ENCODE measurements around the gene TTC16. TPM values are rescaled to one million over a fixed set of nuclear protein-coding genes. Genes with fewer than 3 reads are reported as not detected.

Gene TTC16
- total RNA-seq, 6 donors from 2014 or later, result 0.29 to 9.4 (median 3.1) TPM

DNA sequence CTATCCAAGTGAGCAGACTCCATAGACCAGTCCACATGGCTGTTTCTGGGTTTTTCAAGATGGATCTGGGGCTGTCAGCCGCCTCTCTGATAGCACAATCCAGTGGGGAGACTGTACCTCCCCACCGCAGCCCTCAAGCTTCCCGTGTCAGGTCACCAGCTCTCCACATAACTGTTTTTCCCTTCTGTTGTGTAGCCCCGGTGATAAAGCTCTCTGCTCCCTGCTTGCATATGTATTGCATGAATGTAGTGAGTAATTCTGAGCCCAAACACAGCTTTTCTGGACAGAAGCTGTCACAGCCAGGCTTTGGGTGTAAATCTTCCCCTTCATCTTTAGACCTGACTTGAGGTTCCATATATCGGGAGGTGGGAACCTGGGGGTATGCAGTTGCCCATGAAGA is 32.2 kb upstream of the TTC16 start:
- Histone ChIP-seq H3K9me3 (no peaks in the 10 kb centered on the region), H3K27ac (no peak overlapping the region), H3K27me3 (no peaks in the 10 kb centered on the region), H3K4me3 (no peak overlapping the region), H3K36me3 (peaks cover 17 to 94% (median 70%) of the 10 kb centered on the region in 4 donors), H3K4me1 (no peaks in the 10 kb centered on the region)
- 94 to 99% methylated on average over 5 of the region's 5 CpGs for WGBS, 2 donors
- TF ChIP-seq EP300 (IDR thresholded peaks at IDR 0.05) (no peak), POLR2A (IDR thresholded peaks at IDR 0.05) (no peak), POLR2AphosphoS5 (IDR thresholded peaks at IDR 0.05) (no peak)
- TF ChIP-seq, protein P1, sequence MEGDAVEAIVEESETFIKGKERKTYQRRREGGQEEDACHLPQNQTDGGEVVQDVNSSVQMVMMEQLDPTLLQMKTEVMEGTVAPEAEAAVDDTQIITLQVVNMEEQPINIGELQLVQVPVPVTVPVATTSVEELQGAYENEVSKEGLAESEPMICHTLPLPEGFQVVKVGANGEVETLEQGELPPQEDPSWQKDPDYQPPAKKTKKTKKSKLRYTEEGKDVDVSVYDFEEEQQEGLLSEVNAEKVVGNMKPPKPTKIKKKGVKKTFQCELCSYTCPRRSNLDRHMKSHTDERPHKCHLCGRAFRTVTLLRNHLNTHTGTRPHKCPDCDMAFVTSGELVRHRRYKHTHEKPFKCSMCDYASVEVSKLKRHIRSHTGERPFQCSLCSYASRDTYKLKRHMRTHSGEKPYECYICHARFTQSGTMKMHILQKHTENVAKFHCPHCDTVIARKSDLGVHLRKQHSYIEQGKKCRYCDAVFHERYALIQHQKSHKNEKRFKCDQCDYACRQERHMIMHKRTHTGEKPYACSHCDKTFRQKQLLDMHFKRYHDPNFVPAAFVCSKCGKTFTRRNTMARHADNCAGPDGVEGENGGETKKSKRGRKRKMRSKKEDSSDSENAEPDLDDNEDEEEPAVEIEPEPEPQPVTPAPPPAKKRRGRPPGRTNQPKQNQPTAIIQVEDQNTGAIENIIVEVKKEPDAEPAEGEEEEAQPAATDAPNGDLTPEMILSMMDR (IDR thresholded peaks at IDR 0.05), result no peak
- DNase-seq (no peak), ATAC-seq (ENCODE audit: low FRiP score in 2 of 2) (no peak)

DNA sequence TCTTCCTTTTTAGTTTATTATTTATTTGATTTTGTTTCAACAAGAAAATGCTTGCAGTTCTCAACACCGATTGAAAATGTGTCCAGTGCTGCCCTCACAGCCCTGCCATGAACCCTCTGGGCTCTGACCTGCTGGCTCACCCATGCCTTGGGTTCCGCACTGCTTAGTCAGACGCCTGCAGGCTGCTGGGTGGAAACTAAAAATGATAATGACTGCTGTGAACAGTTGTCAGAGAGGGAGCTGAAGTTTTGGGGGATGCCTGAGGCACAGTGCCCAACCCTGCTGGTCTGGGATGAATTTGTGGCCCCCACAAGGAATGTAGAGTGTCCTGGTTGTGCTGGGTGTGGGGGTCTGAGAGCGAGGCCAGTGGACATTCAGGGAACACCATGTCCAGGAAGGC is 31.3 kb upstream of the TTC16 start:
- 92% methylated on average over 4 of the region's 4 CpGs for WGBS, 2 donors
- Histone ChIP-seq H3K36me3 (peaks cover 17 to 94% (median 68%) of the 10 kb centered on the region in 4 donors), H3K4me3 (no peak overlapping the region), H3K4me1 (no peaks in the 10 kb centered on the region), H3K27ac (no peak overlapping the region), H3K9me3 (no peaks in the 10 kb centered on the region), H3K27me3 (no peaks in the 10 kb centered on the region)
- DNase-seq (no peak), ATAC-seq (ENCODE audit: low FRiP score in 2 of 2) (no peak)
- TF ChIP-seq POLR2A (IDR thresholded peaks at IDR 0.05), result no peak
- no peak for TF ChIP-seq POLR2AphosphoS5 (IDR thresholded peaks at IDR 0.05)
- TF ChIP-seq, protein P1 (IDR thresholded peaks at IDR 0.05), result no peak
- TF ChIP-seq EP300 (IDR thresholded peaks at IDR 0.05), result no peak

DNA sequence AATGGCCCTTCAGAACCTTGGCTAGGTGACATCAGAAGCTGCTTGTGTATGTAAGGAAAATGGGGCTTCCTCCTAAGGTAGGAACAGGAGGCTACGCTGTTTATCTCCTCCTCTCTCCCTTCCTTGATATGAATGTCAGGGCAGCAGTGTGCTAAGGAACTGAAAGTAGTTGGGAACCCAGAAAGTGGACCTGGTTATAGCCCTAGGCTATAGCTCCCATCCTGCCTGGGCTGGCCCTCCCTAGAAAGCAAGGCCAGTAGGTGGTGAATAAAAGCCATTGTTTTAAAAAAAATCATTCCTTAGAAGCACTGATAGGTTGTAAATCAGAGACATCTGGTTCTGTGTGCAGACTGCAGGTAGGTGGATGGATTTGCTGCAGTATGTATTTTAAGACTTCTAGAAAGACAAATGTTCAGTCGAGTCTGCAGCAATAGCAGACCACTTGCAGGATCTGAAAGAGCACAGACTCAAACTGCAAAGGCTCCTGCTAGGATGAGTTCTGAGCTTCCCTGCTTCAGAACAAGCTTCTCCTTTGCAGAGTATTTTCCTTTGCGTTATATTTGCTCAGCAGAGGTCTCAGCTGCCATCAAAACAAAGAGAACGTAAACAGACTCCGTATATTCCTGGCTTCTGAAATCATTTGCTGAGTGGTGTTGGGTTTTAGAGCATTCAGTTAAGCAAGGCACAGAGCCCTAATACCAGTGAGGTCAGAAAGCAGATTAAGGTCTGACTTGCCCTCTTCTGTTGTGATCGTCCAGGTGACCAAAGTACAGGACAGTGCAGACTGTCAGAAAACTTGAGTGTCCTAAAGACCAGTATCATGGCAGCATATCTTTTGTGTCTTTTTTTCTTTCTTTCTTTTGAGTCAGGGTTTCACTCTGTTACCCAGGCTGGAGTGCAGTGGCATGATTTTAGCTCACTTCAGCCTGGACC is 29.2 kb upstream of the TTC16 start:
- Histone ChIP-seq H3K27ac (no peak overlapping the region), H3K4me3 (no peak overlapping the region), H3K4me1 (no peaks in the 10 kb centered on the region), H3K27me3 (no peaks in the 10 kb centered on the region), H3K9me3 (no peaks in the 10 kb centered on the region), H3K36me3 (peaks cover 11 to 94% (median 64%) of the 10 kb centered on the region in 4 donors)
- WGBS, 2 donors, result 74 to 81% methylated on average over 6 of the region's 6 CpGs
- DNase-seq (no peak), ATAC-seq (ENCODE audit: low FRiP score in 2 of 2) (no peak)
- TF ChIP-seq POLR2A (IDR thresholded peaks at IDR 0.05) (no peak), POLR2AphosphoS5 (IDR thresholded peaks at IDR 0.05) (no peak), EP300 (IDR thresholded peaks at IDR 0.05) (no peak)
- TF ChIP-seq, protein P1 (IDR thresholded peaks at IDR 0.05), result no peak

DNA sequence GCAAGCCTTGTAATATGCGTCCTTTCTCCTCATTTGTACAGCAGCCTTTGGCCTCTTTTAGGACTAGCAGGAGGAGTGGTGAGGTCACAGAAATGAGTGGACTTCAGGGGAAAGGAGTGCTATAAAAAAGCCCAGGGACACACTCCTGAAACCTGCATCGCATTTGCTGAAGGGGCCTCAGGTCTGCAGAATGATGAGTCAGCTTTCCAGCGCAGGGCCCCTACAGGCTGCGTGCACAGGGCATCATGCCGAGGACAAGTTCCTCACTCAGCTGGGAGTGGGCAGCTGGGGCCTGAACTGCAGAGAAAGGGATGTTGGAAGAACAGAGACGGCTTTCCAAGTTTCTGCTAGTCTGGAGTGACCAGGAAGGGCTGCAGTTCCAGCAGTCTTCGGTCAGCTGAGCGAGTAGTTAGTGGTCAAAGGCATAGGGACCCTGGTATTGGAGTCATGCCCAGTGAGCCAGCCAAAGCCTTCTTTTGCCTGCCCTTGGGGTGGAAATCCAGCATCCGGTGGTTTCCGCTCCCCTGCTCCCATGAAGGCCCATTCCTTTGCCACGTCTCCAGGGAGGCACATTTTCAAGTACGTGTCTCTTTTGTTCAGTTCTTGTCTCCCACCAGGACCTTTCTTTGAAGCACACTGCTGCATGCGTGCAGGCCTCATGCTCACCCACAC is 26.4 kb upstream of the TTC16 start:
- H3K27me3 ChIP-seq, result no peaks in the 10 kb centered on the region
- H3K4me3 ChIP-seq, result no peak overlapping the region
- peaks cover 2 to 70% (median 39%) of the 10 kb centered on the region in 4 donors for H3K36me3 ChIP-seq
- no peaks in the 10 kb centered on the region for H3K4me1 ChIP-seq
- H3K27ac ChIP-seq, result no peak overlapping the region
- no peak for DNase-seq
- WGBS, 2 donors, result 78 to 98% methylated on average over 13 of the region's 13 CpGs
- no peak for TF ChIP-seq EP300 (IDR thresholded peaks at IDR 0.05)
- TF ChIP-seq POLR2A (IDR thresholded peaks at IDR 0.05), result no peak
- no peak for TF ChIP-seq POLR2AphosphoS5 (IDR thresholded peaks at IDR 0.05)
- TF ChIP-seq, protein P1 (IDR thresholded peaks at IDR 0.05), result no peak
- no peak for ATAC-seq (ENCODE audit: low FRiP score in 2 of 2)
- H3K9me3 ChIP-seq, result no peaks in the 10 kb centered on the region
